GM18499 (cell line): ENCODE results near the gene FAHD2A.
"Not testable (repeated sequence)": the region's sequence is repeated elsewhere in the genome, so short reads cannot be mapped to it uniquely, and the experiment has no call there.

Source experiments
- ATAC-seq: cut with Tn5 transposase; IDR thresholded peaks from one replicate; pipeline ENCODE4 v1.9.1; 2021; ENCODE audit warnings: moderate number of reproducible peaks; ENCODE audit not compliant: insufficient read depth, unreplicated experiment

Gene FAHD2A

GRCh38 chr2:95389245-95390119, 13.0 kb upstream of the FAHD2A start:
- no peak for ATAC-seq

- ATAC-seq, result no peak
Measured at GRCh38 chr2:95390272-95390880, 12.1 kb upstream of the FAHD2A start.

- ATAC-seq, result no peak
Measured at GRCh38 chr2:95390881-95391321, 11.6 kb upstream of the FAHD2A start.

DNA sequence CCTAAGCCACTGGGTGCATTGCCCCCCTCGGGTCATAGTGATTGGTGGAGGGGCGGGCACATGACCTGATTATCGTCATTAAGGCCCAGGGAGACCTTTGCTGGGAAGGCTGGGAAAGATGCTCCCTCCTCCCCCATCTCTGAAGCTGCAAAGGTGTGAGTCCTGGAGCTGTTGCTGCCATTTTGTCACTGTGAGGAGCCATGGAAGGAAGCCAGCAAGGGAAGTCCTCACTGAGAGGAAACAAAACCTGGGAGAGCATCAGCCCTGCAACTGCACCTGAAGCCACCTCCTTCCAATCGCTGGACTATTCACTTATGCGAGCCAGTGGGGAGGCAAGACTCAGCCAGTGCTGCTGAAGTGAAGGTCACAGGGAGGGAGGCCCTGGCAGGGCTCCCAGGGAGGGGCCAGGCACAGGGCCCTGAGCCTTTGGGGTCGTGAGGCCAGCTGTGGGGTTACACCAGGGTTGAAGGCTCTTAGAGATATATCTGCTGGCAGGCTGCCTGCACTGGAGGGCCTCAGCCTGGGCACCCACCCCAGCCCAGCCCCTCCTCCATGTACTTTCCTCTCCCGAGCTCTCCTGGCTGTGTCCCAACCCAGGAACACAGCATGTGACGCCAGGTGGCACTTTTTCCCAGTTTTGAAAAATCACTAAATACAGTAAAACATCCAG, 10.7 kb upstream of the FAHD2A start:
- ATAC-seq, result no peak

- ATAC-seq, result no peak
Measured at GRCh38 chr2:95392320-95392719, 10.2 kb upstream of the FAHD2A start.

GRCh38 chr2:95392730-95393455, 9.6 kb upstream of the FAHD2A start:
- ATAC-seq, result no peak

GRCh38 chr2:95393901-95394300, 8.6 kb upstream of the FAHD2A start:
- no peak for ATAC-seq

DNA sequence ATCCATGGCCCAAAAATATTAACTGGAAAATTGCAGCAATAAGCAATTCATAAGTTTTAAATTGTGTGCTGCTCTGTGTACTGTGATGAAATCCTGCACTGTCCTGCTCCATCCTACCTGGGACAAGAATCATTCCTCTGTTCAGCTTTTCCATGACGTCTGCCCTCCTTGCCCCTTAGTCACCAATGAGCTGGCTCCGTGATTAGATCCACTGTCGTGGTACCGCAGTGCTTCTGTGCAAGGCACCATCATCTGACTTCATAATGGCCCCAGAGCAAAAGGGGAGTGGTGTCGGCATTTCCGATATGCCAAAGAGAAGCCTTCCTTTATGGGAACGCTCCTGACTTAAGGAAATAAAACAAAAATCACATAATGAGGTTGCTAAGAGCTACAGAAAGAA, 3.4 kb upstream of the FAHD2A start:
- no peak for ATAC-seq

GRCh38 chr2:95401480-95401879, 1.0 kb upstream of the FAHD2A start:
- no peak for ATAC-seq

GRCh38 chr2:95402004-95402369, 521 bp upstream of the FAHD2A start:
- ATAC-seq, result peak; percentile 4

GRCh38 chr2:95403204-95403721, 755 bp downstream of the FAHD2A start:
- peak; percentile 17 for ATAC-seq

DNA sequence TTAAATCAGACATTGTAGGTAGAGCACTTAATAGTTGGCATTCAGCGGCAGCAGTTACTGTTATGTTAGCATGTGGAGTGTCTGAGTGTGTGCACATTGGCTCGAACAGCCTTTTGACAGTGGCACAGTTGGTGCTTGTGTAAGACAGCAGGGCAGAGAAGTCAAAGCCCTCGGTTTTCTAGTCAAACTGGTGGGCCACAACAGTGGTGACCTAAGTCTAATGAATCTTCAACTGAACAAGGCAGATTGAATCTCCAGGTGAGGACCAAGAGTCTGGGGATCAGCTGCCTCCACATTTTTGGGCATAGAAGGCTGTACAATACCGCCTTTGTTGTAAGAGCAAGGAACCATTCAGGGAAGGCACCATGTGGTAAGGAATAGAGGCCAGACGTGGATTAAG, 1.3 kb downstream of the FAHD2A start:
- not testable (repeated sequence) for ATAC-seq

DNA sequence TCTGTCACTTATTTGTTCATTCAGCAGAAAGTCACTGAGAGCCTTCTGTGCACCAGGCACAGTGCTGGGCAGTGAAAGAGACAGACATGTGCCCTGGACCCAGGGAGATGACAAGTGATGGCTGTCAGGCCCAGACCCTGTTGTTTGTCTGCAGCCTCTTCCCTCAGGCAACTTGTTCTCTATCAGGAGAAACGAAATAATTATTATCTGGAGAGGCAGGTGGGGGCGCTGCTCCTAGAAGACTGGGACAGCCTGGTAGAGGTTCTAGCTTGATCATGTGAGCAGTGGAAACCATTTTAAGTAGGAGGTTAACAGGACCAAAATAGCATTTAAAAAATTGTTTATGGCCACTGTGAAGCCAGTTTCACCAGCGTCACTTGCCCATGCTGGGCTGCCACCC, 2.2 kb downstream of the FAHD2A start:
- ATAC-seq, result not testable (repeated sequence)

GRCh38 chr2:95411239-95411638, 8.7 kb downstream of the FAHD2A start:
- ATAC-seq, result not testable (repeated sequence)

DNA sequence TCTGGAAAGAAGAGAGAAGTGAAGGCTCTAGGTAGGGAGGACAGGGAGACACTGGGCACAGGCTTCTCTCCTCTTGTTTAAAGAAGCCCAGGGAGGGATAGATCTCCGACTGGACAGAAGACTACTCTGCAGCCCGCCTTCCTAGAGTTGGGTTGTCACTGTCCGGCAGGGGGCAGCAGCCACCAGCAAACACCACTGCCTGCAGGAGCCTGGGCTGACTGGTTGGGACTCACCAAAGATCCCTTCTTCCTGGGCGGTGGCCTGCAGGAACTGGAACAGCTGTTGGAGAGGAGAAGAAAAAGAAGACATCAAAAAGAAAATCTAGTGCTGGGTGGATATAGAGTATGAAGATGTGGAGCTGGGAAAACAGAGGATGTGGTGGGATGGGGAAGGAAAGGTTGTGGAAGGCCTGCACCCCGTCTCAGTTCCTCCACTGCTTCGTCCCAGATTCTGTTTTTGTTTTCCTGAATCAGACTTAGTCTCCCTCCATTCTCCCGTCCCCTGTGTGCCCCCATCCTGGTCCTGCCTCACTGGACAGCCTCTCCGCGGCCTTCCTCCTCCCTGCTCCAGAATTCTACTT, 11.6 kb downstream of the FAHD2A start:
- ATAC-seq, result peak; percentile 65

GRCh38 chr2:95415138-95415537, 12.6 kb downstream of the FAHD2A start:
- ATAC-seq, result not testable (repeated sequence)

DNA sequence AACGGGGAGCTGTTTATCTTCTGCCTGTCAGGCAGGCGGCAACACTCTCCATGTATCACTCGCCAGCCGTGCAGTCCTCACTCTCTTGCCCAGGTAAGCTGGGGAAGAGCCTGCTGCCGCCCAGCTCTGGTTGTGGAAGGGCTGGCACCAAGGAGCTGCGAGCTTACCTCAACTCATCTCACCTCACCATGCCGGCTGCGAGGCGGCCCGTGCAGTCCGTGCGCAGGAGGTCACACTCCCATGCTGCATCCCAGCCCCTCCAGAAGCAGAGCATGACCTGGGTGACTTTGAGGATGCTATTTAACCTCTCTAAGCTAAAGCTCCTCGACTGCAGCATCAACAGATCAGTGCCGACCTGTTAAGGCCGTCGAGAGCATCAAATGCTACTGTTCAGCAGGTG, 13.1 kb downstream of the FAHD2A start:
- ATAC-seq, result not testable (repeated sequence)

GRCh38 chr2:95427196-95427867, 24.8 kb downstream of the FAHD2A start:
- not testable (repeated sequence) for ATAC-seq

DNA sequence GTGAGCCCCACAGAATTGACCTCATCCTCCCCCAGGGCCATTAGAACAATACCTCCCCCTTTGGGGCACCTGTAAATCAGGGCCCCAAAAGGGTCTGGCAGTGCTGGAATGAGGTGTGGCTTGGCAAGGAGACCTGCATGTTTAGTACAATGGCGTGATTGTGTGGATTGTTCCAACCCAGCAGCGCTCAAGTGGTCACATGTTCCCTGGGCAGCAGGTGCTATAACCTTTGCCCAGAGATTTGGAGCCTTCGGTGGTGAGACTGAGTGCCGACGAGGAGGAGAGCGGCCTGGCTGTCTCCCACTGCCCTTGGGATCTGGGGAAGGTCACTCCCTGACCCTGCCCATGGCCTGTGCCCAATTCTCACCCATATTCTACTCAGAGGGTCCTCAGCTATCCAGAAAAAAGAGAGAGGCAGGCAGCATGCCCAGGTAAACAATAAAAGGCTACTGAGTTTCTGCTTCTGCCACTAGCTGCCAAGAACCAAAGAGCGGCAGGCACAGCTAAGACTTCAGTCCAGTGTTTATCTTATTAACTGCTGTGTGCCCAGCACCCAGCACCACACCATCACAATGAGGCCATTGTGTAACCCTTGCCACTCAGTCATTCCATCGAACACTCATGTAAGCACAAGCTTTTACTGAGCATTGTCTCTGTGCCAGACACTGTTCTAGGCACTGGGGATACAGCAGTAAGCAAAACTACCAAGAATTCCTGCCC, 27.4 kb downstream of the FAHD2A start:
- not testable (repeated sequence) for ATAC-seq
